SIG-M5 treated with dmso at 0.1 percent for 504 hours (cell line): ENCODE measurements around the gene KCNMA1.

Source experiments
- DNase-seq: peaks from one replicate; lab custom pipeline; 2025; ENCODE audit not compliant: unreplicated experiment; lab: John Stamatoyannopoulos, UW

KCNMA1 gene

DNA sequence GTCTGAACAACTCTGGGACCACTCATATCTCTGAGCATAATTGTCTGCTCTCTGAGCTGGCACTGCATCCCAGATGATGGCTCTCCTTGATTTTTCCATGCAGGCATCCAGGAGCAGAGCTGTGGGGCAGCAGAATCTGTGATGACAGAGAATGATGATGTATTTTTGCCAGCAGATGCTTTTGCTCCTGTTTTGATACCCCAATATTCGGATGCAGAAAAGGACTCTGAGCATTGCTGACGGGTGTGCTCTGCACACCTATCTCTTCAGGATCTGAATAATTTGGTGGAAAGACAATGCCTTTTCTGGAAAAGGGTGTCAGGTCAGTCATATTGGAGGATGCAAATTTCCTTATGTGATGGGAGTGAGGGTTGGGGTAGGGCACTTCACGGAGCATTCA is 735.9 kb downstream of the KCNMA1 start:
- no peak for DNase-seq

DNA sequence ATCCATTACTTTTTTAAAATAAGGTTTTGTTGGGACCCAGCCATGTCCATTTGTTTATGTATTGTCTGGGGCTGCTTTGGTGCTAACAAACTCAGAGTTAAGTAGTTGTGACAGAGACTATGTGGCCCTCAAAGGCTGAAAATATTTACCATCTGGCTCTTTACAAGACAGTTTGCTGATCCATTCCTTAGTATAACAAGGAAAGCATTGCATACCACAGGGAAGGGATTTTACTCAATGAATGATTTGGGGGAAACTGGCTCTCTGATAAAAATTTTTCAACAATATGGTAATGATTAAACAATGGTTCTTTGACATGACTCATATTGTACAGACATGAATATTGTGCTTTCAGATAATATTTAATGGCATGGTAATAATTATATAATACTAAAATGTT is 738.1 kb downstream of the KCNMA1 start:
- DNase-seq = no peak

DNA sequence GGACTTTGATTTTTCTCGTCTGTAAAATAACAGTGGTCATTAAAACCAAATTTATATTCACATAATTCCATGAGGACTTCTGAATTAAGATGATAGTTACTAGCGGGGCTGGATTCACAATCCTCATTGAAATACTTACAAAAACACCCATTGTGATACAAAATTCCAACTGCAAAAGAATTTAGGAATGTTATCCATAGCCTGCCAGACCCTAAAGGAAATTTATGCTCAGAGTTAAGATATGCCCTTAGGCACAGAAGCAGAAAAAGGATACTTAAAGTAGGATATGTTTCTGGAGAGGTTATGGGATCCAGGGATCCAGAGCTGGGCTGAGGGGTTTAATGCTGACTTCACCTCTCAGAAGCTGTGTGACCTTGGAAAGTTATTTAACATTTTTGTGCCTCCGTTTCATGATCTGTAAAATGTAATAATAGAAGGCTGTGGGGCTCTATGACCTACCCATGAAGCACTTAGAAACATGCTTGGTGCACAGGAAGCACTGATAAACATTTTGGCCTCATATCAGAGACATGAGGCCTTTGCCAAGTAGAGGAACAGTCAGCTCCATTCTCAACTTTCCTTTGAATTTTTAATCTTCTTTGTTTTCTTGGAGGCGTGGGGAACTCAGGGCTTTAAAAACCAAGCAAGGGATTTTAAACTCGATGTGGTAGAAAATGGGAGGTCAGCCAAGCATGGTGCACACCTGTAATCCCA is 744.7 kb downstream of the KCNMA1 start:
- DNase-seq = no peak

DNA sequence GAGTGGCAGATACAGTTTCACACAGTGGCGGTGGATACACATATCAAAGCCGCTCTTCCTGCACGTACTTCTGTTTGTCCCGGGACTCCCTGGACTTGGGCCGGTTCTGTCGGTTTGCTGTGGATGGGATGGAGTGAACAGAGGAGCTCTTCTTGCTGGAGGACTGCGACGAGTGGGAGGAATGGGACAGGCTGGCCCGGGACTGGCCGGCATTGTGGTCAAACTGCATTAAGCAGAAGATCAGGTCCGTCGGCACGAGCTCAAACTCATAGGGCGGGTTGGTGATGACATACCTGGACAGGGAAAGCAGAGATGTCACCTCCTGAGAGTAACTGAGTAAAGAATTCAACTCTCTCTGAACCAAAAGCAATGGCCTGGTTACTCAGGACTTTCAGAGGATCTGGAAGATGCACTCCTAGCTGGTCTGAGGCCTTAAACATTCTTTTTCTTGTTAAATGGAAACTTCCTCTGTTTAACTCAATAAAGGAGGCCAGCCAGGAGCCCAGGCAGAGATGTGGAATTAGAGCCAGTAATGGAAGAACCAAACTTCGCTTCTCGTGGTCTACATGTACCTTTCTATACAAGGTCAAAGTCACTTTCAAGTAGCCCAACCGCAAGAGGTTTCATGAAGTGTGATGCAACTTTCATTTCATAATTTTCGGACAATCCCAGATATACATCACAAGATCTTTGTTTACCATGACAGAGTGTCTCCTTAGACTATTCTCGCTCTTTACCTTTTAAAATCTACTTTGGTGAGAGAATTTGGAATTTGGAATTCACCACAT is 750.2 kb downstream of the KCNMA1 start:
- no peak for DNase-seq

DNA sequence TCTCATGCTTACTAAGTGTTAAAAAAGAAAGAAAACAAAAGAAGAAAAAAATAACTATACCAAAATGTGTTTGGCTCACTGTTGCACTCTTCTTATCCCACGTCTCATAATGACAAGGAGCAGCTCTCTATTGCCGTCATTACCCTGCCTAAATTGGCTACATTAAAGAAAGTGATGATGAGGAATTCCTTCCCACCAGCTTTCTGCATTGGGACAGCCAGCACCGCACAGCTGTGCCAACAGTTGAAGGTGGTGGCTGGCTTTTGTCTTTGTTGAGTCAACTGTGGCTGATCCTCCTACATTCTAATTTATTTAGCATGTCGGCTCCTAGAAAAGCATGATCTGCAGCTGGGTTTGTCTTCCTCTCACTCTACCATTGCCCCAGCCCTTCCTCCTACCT is 751.8 kb downstream of the KCNMA1 start:
- no peak for DNase-seq

DNA sequence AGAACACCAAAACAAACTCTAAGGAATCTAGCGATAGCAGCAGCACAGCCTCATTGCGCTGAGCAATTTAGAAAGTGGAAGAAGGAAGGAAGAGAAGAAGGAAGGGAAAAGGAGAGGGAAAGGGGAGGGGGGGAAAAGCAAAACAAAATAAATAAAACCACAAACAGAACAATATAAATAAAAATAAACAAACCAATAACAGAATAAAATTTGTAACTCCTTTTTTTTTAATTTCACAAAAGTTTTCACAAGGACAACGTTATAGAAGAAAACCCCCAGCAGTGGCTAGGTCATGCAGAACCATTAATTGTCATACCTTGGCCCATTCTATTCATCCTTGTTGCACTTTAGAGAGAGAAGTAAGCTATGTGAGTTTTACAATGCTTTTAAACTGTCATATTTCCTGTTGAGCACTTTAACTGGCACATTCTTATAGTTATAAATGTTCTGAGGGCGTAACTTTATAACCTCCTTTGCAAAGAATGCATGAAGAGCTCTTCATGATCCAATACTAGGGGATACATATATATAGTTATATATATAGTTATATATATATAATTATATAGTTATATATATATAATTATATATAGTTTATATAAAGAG is 752.8 kb downstream of the KCNMA1 start:
- no peak for DNase-seq

DNA sequence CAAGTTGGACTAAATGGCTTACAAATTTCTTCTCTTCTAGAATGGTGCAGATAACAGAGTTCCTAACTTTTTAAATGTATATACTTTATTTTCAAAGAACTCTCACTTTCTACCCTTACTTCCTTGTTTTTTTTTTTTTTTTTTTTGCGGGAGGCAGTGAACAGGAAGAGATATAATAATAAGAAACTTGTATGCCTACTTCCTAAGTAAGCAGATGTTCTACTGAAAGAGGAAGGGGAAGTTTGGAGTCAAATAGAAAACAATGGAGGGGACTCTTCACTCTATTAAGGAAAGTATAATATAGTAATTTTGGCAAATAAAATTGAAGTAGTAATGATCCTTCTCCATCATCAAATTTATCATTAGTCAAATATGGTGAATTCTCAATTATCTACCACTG is 754.0 kb downstream of the KCNMA1 start:
- peak; percentile 8 for DNase-seq

DNA sequence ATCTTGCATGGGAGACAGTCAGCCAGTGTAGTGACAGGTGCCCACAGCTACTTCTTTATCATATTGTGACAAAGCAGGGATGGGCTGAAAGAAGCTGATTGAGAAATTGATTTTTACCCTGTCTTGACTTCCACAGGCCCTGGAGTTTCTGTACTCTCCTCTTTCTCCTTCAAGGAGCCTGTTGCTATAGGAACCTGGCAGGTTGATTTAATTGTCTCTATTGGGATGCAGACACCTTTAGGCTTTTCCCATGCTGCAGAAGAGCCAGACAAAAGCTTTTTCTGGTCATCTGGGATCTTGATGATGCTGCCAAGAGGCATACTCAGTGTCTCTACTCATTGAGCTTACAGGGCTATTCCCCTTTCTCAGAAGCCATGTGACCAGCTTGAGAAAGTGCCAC is 754.8 kb downstream of the KCNMA1 start:
- no peak for DNase-seq

DNA sequence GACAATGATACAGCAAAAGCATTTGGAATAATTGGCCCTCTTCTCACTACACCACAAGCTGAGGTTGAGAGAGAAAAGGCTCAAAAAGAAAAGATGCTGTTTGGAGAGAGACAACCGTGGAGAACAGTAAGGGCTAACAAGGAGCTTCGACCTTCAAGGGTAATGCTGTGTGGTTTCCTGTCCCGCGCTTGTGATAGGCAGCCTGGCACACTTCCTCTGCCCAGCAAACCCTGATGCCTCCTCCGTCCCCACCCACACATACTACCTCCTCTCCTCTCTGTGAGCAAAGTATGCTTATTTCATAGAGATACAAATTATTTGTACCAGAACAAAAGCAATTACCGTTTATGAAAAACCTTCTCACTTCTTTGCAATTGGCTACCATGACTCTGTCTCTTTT is 755.4 kb downstream of the KCNMA1 start:
- DNase-seq = no peak

DNA sequence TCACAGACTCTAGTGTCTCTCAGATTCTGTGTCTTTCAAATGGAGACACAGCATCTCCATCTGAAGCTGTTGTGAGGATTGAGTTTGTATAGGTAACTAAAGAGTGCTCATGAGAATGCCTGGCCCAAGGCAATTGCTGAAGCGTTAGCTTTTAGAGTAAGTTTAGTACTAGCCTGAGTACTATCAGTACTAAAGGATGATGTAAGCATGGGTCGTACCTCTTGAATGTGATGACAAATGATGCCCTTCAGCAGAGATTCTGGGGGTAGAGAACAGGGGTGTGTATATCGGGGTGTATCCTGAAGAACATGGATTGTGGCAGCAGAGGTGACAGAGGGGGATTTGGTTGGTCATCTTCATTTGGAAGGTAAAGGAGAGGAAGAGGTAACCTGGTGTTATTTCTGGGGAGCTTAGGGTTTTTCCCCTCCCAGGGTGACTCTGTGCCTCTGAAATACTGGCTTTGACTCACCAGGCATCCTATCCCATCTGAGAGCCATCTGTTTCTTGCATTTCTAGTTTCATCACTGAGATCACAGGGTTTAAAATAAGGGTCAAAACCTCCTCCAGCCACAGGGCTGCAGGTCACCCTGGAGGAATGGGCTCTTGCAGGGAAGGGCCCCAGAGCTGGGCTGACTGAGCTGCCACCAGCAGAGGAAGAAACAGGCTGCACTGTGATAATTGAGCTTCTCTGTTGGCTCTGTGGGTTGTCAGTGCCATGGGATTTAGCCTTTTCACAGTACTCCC is 756.0 kb downstream of the KCNMA1 start:
- no peak for DNase-seq

DNA sequence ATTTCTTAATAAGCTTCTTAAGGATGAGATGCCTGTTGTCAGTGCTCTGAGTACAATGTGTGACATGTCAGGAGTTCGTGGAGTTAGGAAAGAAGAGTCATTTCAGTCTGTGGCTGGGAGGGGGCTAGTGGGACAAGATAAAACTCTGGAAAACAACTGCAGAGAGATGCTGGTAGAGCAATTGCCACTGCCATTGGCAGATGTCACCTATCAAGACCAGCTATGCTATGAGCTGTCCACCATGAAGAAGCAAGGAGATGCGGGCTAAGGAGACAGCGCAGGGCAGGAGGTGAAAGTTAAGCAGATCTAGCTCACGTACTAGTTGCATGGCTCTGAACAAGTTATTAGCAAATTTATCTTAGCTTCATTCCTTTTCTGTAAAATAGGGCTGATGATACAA is 756.7 kb downstream of the KCNMA1 start:
- DNase-seq = no peak

DNA sequence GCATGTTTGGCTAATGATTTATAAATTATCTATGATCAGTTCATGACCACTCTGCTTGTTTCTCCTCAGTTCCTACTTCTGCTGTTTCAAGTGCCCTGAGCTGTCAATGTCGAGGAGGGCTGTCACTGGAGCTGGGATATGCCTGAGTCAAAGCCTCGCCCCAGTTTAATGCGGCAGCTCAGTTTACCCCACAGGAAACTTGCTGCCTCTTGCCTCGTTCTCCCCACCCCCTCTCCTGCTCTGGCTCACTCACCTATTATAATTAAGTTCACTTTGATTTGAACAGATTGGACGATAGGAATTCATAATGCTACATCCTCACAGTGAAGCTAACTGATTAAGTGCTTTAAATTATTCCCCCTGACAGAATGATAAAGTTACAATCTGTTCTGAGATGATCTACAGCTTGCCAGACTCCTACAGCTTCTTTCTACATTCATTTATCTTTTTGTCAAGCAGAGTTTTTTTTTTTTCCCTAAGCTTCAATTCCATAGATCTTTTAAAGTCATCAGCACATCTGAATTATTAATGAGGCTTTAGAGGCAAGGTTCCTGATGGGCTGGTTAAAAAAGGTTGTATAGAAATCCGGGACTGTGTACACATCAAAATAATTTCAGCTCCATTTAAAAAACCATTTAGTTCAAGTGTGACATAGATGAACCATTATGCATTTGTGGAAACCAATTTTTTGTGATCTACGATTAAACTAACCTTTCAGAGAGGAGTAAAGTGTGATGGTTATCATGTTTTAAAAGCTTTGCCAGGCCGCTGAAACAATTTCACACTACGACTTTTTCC is 758.3 kb downstream of the KCNMA1 start:
- no peak for DNase-seq

DNA sequence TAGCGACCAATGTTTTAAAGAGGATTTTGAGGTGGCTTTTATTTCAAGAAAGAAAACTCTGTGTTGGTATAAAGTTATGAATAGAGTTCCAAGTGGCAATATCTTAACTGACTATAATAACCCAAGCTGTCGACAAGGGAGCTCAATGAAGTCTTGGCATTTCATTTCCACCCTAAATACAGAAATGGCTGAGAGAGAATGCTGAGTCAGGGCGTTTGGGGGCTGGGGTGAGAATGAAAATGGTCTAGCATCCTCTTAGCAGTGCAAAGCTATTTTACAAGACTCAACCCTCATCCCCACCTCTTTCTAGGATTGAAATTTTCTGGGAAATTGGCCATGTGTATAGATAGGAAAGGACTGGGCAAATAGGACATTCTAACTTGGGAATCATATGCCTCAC is 759.1 kb downstream of the KCNMA1 start:
- DNase-seq = no peak

DNA sequence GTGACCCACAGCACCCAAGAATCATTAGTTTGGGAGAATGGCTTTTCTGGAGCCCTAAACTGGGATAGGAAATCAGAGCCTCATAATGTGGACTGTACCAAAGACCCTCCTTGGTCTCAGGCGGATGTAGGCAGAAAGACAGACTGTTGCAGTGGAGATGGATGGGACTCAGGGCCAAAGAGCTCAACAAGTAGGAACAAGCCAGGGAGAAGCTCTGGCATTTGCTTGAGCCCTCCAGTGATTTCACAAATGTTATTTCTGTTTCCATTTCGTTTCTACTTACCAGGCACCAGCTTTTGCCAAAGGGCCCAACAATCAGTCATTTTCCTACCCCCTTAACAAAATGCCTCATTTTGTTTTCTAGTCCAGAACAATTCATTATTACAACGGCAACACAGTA is 762.7 kb downstream of the KCNMA1 start:
- DNase-seq = no peak

DNA sequence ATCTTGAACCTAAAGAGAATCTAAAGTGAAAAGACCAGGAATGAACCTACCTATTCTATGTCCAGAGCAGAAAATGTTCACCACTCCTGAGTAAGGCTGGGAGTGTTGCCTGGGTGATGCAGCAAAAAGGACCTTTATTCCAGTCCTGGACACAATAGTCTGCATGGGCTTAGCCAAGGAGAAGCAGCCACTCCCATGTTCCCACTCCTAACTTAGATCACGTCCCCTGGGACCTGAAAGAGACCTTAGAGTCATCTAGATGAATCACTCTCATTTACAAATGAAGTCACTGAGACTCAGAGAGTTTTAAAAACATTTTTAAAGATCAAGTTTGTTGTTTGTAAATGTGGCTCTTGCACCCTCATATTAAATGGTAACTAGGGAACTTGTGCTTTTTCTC is 763.4 kb downstream of the KCNMA1 start:
- no peak for DNase-seq

DNA sequence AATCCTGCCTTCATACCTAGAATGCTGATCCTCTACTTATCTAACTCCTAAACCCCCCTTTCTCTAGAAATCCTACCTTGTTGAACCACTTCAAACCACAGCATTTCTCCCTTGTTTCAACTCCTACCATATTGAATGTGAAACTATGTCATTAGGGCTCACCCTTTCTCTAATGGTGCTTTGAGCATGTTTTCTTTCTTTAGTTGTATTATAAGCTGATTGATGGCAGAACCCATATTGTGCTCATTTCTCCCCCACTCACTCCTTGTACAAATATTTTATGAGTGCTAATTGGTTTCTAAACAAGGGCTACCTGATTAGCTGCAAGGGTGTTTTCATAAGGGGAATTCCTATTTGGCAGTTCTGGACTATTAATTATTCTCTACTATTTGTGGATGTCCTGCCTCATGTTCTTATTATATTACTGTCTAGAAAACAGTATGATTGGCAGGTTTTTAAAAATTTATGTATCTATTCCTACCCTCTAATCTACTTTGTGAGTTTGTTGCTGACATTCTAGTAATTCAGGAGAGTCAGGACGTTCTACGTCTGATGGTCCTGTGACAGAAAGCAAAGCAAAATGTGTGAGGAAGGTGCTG is 765.8 kb downstream of the KCNMA1 start:
- DNase-seq = no peak

DNA sequence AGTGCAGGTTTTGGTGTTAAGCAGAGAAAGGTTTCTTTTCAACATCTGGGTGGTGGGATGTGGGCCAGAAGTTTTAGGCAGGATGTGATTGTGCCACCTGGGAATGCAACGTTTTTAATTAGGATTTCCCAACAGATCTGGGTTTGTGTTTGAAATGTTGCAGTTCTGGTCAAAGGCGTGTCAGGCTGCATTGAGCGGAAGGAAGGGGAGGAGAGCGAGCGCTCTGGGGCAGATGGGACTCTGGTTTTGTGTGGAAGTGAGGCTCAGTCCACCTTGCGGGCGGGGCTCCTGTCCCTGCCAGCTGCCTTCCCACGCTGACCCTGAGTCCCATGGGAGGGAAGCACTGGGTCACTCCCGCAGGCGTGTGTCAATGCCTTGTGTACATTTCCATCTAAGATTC is 767.7 kb downstream of the KCNMA1 start:
- no peak for DNase-seq

DNA sequence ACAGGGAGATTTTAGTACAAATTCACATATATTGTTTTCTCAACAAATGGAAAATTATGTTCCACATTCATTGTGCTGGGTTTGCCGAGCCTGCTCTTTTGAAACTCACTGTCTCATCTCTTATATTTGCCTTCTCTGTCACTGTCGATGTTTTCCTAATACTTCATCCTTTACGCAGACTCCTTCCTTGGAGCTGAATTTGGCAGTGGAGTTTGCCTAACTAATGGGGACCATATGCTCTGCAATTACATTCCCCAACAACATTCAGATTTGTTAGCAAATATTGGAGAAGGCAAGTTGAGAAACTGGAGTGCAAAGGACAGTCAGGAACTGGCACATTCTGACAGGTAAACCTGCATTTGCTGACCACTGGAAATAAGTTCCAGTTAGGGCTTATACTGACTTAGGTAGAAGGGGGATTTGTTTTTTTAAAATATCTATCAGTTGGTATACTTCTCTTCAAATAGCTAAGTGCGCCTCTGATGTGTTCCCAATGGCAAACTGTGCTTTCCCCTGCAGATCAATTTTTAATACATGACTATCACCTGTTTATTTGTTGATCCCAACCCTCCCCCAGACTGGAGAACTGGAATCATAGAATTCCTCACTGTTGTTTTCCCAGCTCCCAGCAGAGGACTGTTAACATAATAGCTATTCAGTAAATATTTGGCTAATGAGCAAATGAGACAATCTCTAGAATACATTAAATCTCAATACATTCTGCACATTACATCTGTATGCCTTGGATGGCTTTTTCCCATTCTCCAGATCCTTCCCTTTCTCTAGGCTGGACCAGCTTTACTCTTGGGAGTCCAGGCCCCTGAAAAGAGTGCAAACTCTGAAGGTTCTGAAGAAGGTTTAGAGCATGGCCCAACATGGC is 769.3 kb downstream of the KCNMA1 start:
- DNase-seq = no peak

DNA sequence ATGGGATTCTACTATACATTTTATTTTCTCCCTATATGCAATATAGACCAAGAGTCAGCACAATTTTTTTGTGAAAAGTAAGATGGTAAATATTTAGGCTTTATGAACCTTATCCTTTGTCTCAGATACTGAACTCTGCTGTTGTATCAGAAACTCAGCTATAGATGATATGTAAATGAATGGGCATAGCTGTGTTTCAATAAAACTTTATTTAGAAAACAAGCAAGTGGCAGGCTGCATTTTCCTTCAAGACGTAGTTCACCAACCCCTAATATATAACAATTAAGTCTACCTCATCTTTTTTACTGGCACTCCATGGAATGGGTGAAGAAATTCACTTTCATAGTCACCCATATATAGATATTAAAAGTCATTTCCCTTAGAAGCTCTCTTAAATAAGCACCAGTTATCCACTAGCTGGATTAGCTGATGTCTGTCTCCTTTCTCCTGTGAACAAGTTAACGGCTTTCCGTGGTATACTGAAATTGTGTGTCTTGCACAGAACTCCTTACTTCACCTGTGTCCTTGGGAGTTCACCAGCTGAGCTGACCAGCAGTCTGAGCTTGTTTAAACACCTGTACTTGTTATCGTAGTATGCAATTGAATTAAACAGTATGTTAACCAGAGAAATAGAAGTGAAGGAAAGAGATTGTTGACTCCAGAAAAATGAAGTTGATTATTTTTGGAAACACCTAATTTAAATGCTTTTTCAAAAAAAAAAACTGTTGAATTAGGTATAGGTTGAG is 770.6 kb downstream of the KCNMA1 start:
- no peak for DNase-seq
